Measurements from ENCODE around the gene CYBC1.

DNA sequence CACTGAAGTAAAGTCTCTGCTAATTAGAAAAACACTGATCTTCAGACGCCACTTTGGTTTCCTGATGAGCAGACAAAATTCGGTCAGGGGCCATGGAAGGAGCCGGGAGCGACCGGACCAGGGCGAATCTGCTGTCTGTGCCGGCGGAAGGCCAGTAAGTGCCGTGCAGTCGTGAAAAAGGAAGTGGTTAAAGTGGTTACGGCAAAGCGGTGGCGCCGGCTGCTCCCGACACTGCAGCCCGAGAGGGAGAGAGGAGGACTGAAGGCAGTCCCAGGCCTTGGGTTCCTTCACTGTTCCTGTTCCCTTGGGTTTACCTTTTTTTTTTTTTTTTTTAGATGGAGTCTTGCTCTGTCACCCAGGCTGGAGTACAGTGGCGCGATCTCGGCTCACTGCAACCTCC lies 49.7 kb downstream of the CYBC1 start:
- no peak for TF ChIP-seq GATA2 (IDR thresholded peaks at IDR 0.05; ENCODE audit: low read depth, low read length)
- no peak for TF ChIP-seq GATA3 (IDR thresholded peaks at IDR 0.05; ENCODE audit: low read depth, low read length)
